GM21447 (cell line): ENCODE results near the gene ZFYVE19.

Experiments used
- ATAC-seq: cut with Tn5 transposase; IDR thresholded peaks from one replicate; pipeline ENCODE4 v1.9.1; 2021; ENCODE audit not compliant: unreplicated experiment

ZFYVE19 gene

GRCh38 chr15:40807028-40807887 is at the start of gene ZFYVE19, which contains the start of gene DNAJC17:
Gene ZFYVE19, plus strand, starts transcription at chr15:40807089. Its CDS starts 501 bp downstream, at chr15:40807590.
Gene DNAJC17, minus strand, starts transcription at chr15:40807473. Its CDS starts 27 bp downstream, at chr15:40807446.
- peak; percentile 90 for ATAC-seq

GRCh38 chr15:40759961-40760360 is 46.9 kb upstream of the ZFYVE19 start:
- no peak for ATAC-seq

GRCh38 chr15:40762919-40763800 is 43.7 kb upstream of the ZFYVE19 start:
- no peak for ATAC-seq

- ATAC-seq, result peak; percentile 39
These were observed 42.9 kb upstream of the ZFYVE19 start, which contains the start of gene GCHFR for GRCh38 chr15:40763801-40764628. Gene GCHFR, plus strand, starts transcription at chr15:40764068. Its CDS starts 113 bp downstream, at chr15:40764181.

GRCh38 chr15:40764629-40765103 is 42.2 kb upstream of the ZFYVE19 start:
- ATAC-seq, result no peak

GRCh38 chr15:40766194-40766815 is 40.6 kb upstream of the ZFYVE19 start:
- ATAC-seq, result no peak

GRCh38 chr15:40766906-40767837 is 39.7 kb upstream of the ZFYVE19 start:
- ATAC-seq, result no peak

- ATAC-seq, result no peak
These were observed 38.9 kb upstream of the ZFYVE19 start for GRCh38 chr15:40767838-40768500.

- no peak for ATAC-seq
These were observed 38.2 kb upstream of the ZFYVE19 start for GRCh38 chr15:40768521-40769273.

GRCh38 chr15:40769274-40770146 is 37.4 kb upstream of the ZFYVE19 start, which contains the start of gene C15orf62:
Gene C15orf62, plus strand, starts transcription at chr15:40769980. Its CDS starts 516 bp downstream, at chr15:40770496.
- ATAC-seq, result peak; percentile 43

- ATAC-seq, result no peak
These were observed 36.7 kb upstream of the ZFYVE19 start for GRCh38 chr15:40770147-40770721.

GRCh38 chr15:40771242-40771641 is 35.6 kb upstream of the ZFYVE19 start:
- no peak for ATAC-seq

- no peak for ATAC-seq
These were observed 34.9 kb upstream of the ZFYVE19 start for GRCh38 chr15:40772014-40772413.

GRCh38 chr15:40773496-40773895 is 33.4 kb upstream of the ZFYVE19 start:
- no peak for ATAC-seq

GRCh38 chr15:40773902-40774301 is 33.0 kb upstream of the ZFYVE19 start:
- ATAC-seq, result no peak

- no peak for ATAC-seq
These were observed 31.9 kb upstream of the ZFYVE19 start for GRCh38 chr15:40775007-40775406.
